Uterus (tissue), 2 donors: ENCODE results near the gene SERF2.

Source experiments
- POLR2A ChIP-seq, 2 donors: fragments of 450-650 bp; IDR thresholded peaks; one replicate each; pipeline ENCODE4 v1.6.1; 2016; ENCODE audit warnings: antibody characterized with exemption in 2 of 2, mild to moderate bottlenecking in 1 of 2, moderate library complexity in 1 of 2
- TF ChIP-seq, protein P1 (sequence below), 4 experiments: fragments of 200-600 bp in 2 of 4; fragments of 450-650 bp in 2 of 4; sonication (generic) in 2 of 4; IDR thresholded peaks; one replicate each; pipeline ENCODE4 v1.5.1; 2016 to 2019; ENCODE audit warnings: antibody characterized with exemption in 4 of 4, mild to moderate bottlenecking in 2 of 4, moderate library complexity in 1 of 4

DNA sequence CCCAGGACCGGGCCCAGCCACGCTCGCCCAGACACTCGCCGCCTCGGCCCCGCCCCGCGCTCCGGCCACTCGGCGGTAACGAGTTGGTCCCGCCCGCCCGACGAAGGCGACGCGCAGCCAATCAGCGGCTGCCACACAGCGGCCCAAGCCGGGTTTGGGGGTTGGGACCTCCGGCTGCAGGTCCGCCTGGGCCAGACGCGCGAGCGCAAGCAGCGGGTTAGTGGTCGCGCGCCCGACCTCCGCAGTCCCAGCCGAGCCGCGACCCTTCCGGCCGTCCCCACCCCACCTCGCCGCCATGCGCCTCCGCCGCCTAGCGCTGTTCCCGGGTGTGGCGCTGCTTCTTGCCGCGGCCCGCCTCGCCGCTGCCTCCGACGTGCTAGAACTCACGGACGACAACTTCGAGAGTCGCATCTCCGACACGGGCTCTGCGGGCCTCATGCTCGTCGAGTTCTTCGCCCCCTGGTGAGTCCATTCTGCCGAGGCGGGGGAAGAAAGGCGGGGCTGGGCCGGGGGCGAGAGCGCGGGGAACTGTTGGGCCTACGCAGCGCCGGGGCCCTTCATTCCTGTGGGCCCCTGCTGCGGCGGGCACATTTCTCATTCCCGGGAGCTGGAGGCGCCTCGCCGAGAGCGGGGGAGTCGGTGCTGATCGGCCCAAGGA lies 45.7 kb upstream of the SERF2 start, which contains the start of gene PDIA3:
- TF ChIP-seq, protein P1, sequence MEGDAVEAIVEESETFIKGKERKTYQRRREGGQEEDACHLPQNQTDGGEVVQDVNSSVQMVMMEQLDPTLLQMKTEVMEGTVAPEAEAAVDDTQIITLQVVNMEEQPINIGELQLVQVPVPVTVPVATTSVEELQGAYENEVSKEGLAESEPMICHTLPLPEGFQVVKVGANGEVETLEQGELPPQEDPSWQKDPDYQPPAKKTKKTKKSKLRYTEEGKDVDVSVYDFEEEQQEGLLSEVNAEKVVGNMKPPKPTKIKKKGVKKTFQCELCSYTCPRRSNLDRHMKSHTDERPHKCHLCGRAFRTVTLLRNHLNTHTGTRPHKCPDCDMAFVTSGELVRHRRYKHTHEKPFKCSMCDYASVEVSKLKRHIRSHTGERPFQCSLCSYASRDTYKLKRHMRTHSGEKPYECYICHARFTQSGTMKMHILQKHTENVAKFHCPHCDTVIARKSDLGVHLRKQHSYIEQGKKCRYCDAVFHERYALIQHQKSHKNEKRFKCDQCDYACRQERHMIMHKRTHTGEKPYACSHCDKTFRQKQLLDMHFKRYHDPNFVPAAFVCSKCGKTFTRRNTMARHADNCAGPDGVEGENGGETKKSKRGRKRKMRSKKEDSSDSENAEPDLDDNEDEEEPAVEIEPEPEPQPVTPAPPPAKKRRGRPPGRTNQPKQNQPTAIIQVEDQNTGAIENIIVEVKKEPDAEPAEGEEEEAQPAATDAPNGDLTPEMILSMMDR (IDR thresholded peaks at IDR 0.05): peak in 1 of 4 experiments; percentile 46
- peak; percentile 96 to 99 for TF ChIP-seq POLR2A (IDR thresholded peaks at IDR 0.05)
